Upper lobe of right lung (tissue), 1 donor: ENCODE results near the gene ASTN2. TPM values are rescaled to one million over a fixed set of nuclear protein-coding genes. Genes with fewer than 3 reads are reported as not detected.

ENCODE experiments used
- ATAC-seq: fragments of 200-7000 bp; cut with Tn5 transposase; one replicate; pipeline ENCODE4 v1.9.1; 2020; ENCODE audit warnings: mild to moderate bottlenecking, moderate library complexity
- DNase-seq: peaks from one replicate; pipeline ENCODE4 v3.0.0-alpha.2; 2020
- H3K27ac ChIP-seq: fragments of 200-600 bp; one replicate; pipeline ENCODE4 v1.8.0; 2022
- H3K27me3 ChIP-seq: fragments of 200-600 bp; one replicate; pipeline ENCODE4 v1.8.0; 2022; ENCODE audit warnings: mild to moderate bottlenecking
- H3K36me3 ChIP-seq: fragments of 200-600 bp; one replicate; pipeline ENCODE4 v1.8.0; 2022
- H3K4me1 ChIP-seq: fragments of 200-600 bp; one replicate; pipeline ENCODE4 v1.8.0; 2022
- H3K4me3 ChIP-seq: fragments of 200-600 bp; one replicate; pipeline ENCODE4 v1.8.0; 2022; ENCODE audit warnings: mild to moderate bottlenecking
- H3K9me3 ChIP-seq: fragments of 200-600 bp; one replicate; pipeline ENCODE4 v1.8.0; 2022
- intact Hi-C: fragments of 100-400 bp; cut with DNase I; formaldehyde crosslinking; loops from one replicate; pipeline ENCODE4 v1.11.0; 2022
- total RNA-seq: library from RNA; stranded (reverse); fragmentation: NEBNext Ultra II Directional; extraction: Animal tissue kit (Norgen Biotek cat#: 25700); gene quantifications from one replicate; pipeline ENCODE4 v1.2.1, GENCODE V29; 2021
- TF ChIP-seq, protein P1 (sequence below): fragments of 200-600 bp; IDR thresholded peaks from one replicate; pipeline ENCODE4 v1.8.0; 2022; ENCODE audit warnings: antibody characterized with exemption
- donor health status: DM: no; HTN: yes; CAD: no; lungs with severe emphysema.

ASTN2 gene
- total RNA-seq, 1 donor from 2014 or later: 3.8 TPM

DNA sequence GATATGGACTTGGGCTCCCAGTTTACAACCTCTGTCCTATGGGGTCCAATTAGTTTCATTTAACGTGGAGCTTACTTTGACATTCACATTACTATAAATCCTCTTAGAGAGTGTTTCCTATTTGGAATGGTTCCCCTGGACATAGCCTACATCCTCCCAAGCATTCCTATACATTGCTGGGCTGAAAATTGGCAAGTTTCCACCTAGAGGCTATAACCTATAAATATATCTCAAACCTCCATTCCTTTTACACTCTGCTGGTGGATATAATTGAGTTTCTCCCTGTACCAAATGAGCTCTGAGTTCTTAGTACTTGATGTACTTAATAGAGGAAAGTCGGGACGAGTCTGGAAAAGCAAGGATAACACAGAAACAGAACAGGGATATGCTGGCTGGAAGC is 172.8 kb downstream of the ASTN2 start:
- TF ChIP-seq, protein P1, sequence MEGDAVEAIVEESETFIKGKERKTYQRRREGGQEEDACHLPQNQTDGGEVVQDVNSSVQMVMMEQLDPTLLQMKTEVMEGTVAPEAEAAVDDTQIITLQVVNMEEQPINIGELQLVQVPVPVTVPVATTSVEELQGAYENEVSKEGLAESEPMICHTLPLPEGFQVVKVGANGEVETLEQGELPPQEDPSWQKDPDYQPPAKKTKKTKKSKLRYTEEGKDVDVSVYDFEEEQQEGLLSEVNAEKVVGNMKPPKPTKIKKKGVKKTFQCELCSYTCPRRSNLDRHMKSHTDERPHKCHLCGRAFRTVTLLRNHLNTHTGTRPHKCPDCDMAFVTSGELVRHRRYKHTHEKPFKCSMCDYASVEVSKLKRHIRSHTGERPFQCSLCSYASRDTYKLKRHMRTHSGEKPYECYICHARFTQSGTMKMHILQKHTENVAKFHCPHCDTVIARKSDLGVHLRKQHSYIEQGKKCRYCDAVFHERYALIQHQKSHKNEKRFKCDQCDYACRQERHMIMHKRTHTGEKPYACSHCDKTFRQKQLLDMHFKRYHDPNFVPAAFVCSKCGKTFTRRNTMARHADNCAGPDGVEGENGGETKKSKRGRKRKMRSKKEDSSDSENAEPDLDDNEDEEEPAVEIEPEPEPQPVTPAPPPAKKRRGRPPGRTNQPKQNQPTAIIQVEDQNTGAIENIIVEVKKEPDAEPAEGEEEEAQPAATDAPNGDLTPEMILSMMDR: no peak
- H3K9me3 ChIP-seq: no peaks in the 10 kb centered on the region
- H3K4me1 ChIP-seq: no peaks in the 10 kb centered on the region
- ATAC-seq (no peak), DNase-seq (no peak)
- no peaks in the 10 kb centered on the region for H3K36me3 ChIP-seq
- no peak overlapping the region for H3K4me3 ChIP-seq
- no peaks in the 10 kb centered on the region for H3K27me3 ChIP-seq
- H3K27ac ChIP-seq: no peak overlapping the region
- intact Hi-C loops: no loop called here

DNA sequence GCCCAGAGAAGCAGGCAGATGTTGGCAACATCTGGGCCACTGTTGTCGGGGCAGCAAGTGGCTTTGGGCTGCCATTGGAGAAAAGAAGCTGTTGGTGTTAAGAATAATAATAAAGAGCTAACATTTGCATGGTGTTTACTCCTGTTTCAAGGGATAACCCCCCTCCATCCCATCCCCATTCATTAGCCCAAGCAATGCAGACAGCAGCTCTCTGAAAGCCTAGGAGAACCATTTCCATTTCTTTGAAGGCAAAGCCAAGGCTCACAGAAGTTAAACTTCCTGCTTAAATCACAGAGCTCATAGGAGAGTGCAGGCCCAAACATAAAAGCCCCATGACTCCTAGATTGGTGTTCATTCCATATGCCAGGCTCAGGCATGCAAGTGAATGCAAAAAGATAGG is 175.4 kb downstream of the ASTN2 start:
- TF ChIP-seq, protein P1: no peak
- no peak for ATAC-seq
- intact Hi-C loops: no loop called here
- DNase-seq: no peak
- no peaks in the 10 kb centered on the region for H3K36me3 ChIP-seq
- H3K4me1 ChIP-seq: no peaks in the 10 kb centered on the region
- no peaks in the 10 kb centered on the region for H3K9me3 ChIP-seq
- no peaks in the 10 kb centered on the region for H3K27me3 ChIP-seq
- H3K27ac ChIP-seq: no peak overlapping the region
- H3K4me3 ChIP-seq: no peak overlapping the region

DNA sequence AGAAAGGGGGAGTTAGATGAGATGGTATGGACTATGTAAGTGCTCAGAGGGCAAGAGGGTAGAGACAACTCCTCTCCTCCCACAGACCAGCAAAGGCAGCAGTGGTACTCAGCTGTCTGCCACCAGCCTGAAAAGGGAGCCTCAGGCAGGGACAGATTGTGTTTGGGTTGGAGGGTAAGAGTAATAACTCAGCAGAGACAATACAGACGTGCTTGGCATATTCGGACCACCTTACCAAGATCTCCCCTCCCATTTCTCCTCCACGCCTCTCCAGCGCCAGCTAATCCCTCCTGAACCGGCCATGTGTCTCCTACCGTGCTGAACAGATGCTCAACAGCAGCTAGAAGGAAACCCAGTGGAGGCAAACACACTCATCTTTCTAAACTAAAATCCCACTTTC is 180.8 kb downstream of the ASTN2 start:
- no peaks in the 10 kb centered on the region for H3K36me3 ChIP-seq
- TF ChIP-seq, protein P1: no peak
- no peaks in the 10 kb centered on the region for H3K9me3 ChIP-seq
- DNase-seq (no peak), ATAC-seq (no peak)
- H3K4me3 ChIP-seq: no peak overlapping the region
- no peak overlapping the region for H3K27ac ChIP-seq
- intact Hi-C loops: no loop called here
- no peaks in the 10 kb centered on the region for H3K27me3 ChIP-seq
- H3K4me1 ChIP-seq: no peaks in the 10 kb centered on the region

DNA sequence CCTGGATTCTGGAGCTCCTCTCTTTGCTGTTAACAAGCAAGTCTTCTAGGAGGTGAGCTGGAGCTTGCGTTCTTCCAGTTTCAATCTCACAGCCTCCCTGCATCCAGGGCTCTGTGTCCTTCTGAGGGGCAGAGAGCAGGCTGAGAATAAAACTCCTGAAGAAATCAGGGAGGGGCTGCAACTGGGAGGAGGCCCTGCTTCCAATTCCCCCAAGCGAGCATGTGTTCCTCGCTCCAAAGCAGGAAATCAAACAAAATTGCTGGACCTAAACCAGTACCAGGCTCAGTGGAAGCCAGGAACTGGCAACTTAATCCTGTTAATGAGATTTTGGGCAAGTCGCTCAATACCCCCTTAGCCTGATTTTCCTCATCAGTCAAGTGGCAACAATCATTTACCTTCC is 181.8 kb downstream of the ASTN2 start:
- Histone ChIP-seq H3K27me3 (no peaks in the 10 kb centered on the region), H3K9me3 (no peaks in the 10 kb centered on the region), H3K4me3 (no peak overlapping the region), H3K4me1 (no peaks in the 10 kb centered on the region), H3K27ac (no peak overlapping the region), H3K36me3 (no peaks in the 10 kb centered on the region)
- intact Hi-C loops: no loop called here
- TF ChIP-seq, protein P1: no peak
- ATAC-seq (no peak), DNase-seq (no peak)

DNA sequence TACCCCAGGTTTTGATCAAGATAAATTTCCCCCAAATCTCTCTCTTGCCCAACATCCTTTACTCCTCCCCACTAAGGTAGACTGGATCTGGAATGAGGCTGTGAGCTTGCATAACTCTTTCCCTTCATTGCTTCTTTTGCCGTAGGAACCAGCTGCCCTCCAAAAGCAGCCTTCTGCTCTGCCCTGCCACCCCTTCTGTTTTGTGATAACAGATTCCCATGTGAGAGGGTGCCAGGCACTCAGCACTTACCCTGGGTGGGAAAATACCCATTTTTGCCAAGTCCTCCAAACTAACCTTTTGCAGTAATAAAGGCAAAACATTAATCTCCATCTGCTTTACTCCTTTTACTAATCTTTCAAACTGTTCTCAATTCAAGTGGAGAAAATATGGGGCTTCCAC is 182.6 kb downstream of the ASTN2 start:
- ATAC-seq (no peak), DNase-seq (no peak)
- no peak overlapping the region for H3K4me3 ChIP-seq
- intact Hi-C loops: no loop called here
- no peaks in the 10 kb centered on the region for H3K27me3 ChIP-seq
- H3K9me3 ChIP-seq: no peaks in the 10 kb centered on the region
- H3K27ac ChIP-seq: no peak overlapping the region
- TF ChIP-seq, protein P1: no peak
- H3K4me1 ChIP-seq: no peaks in the 10 kb centered on the region
- no peaks in the 10 kb centered on the region for H3K36me3 ChIP-seq

DNA sequence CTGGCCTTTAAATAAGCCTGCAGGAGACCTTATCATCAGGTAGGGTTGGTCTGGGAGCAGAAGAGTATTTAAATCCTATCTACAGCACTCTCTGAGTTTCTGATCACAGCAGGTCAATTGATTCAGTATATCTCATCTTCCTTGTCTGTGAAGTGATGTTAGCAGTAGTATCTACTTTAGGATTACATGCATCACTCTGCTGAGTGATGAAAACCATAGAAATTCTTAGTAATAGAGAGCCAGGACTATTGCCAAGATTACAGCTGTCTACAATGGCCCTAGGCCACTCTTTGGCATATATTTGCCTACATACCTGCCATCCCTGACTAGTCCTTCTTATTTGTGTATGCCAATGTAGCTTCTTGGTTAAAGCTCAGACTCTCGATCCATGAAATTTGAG is 183.8 kb downstream of the ASTN2 start:
- Histone ChIP-seq H3K9me3 (no peaks in the 10 kb centered on the region), H3K27me3 (no peaks in the 10 kb centered on the region), H3K4me1 (no peaks in the 10 kb centered on the region), H3K4me3 (no peak overlapping the region), H3K27ac (no peak overlapping the region), H3K36me3 (no peaks in the 10 kb centered on the region)
- intact Hi-C loops: no loop called here
- TF ChIP-seq, protein P1: no peak
- ATAC-seq (no peak), DNase-seq (no peak)
